Natural killer cell (primary cell): Measurements from ENCODE around the gene ZCCHC17. TPM values are rescaled to one million over a fixed set of nuclear protein-coding genes. Genes with fewer than 3 reads are reported as not detected.

Source experiments
- ATAC-seq, 3 donors: fragments of 150-1000 bp in 2 of 3; fragments of 200-7000 bp in 1 of 3; cut with Tn5 transposase; 1 replicate in 1 of 3; 2 replicates in 2 of 3; pipeline ENCODE4 v1.10.0; 2021; ENCODE audit warnings: mild to moderate bottlenecking in 2 of 3, moderate library complexity in 2 of 3
- DNase-seq, 2 donors: peaks; one replicate each; pipeline versions ENCODE4 v3.0.0 to v3.0.0-alpha.2; 2013 to 2021; ENCODE audit warnings: mixed read lengths in 1 of 2
- H3K27ac ChIP-seq: one replicate; pipeline ENCODE4 v1.5.1; 2013; ENCODE audit warnings: mild to moderate bottlenecking, low read length
- H3K27me3 ChIP-seq: one replicate; pipeline ENCODE4 v1.6.1; 2013; ENCODE audit warnings: low read length; ENCODE audit not compliant: control insufficient read depth, insufficient read depth
- H3K36me3 ChIP-seq: one replicate; pipeline ENCODE4 v1.6.1; 2013; ENCODE audit warnings: low read length; ENCODE audit not compliant: control insufficient read depth, insufficient read depth
- H3K4me1 ChIP-seq: one replicate; pipeline ENCODE4 v1.6.1; 2013; ENCODE audit warnings: low read length; ENCODE audit not compliant: control insufficient read depth, insufficient read depth
- H3K4me3 ChIP-seq: one replicate; pipeline ENCODE4 v1.5.1; 2013; ENCODE audit warnings: low read length
- H3K9me3 ChIP-seq: one replicate; pipeline ENCODE4 v1.6.1; 2013; ENCODE audit warnings: low read length; ENCODE audit not compliant: control insufficient read depth, insufficient read depth
- H3K27ac Mint-ChIP-seq, 2 donors: one replicate each; pipeline ENCODE4 v1.8.0; 2022; ENCODE audit warnings: mild to moderate bottlenecking in 2 of 2, mixed read lengths in 2 of 2, moderate library complexity in 1 of 2
- H3K27me3 Mint-ChIP-seq, 2 donors: one replicate each; pipeline ENCODE4 v1.8.0; 2022; ENCODE audit warnings: low read depth in 2 of 2, mixed read lengths in 2 of 2
- H3K36me3 Mint-ChIP-seq: one replicate; pipeline ENCODE4 v1.8.0; 2022; ENCODE audit warnings: mixed read lengths
- H3K4me1 Mint-ChIP-seq, 2 donors: one replicate each; pipeline ENCODE4 v1.8.0; 2022; ENCODE audit warnings: mixed read lengths in 2 of 2
- H3K4me3 Mint-ChIP-seq: one replicate; pipeline ENCODE4 v1.8.0; 2022; ENCODE audit warnings: mild to moderate bottlenecking, moderate library complexity, mixed read lengths
- H3K9me3 Mint-ChIP-seq, 2 donors: one replicate each; pipeline ENCODE4 v1.8.0; 2022; ENCODE audit warnings: mixed read lengths in 2 of 2
- WGBS: methylation state at CpG from one replicate; pipeline ENCODE4 v1.1.7; 2013; ENCODE audit warnings: missing lambda C conversion rate; ENCODE audit not compliant: insufficient coverage; 5-methylcytosine and 5-hydroxymethylcytosine counted together
- intact Hi-C: fragments of 100-400 bp; cut with micrococcal nuclease; formaldehyde crosslinking; loops from one replicate; pipeline ENCODE4 v1.14.2; 2022
- total RNA-seq, 4 donors: library from RNA; stranded (reverse); fragments of 120-200 nt in 1 of 4; gene quantifications; one replicate each; pipeline versions ENCODE4 v1.2.3 to v1.2.4, GENCODE V29; 2013 to 2022
- TF ChIP-seq, protein P1 (sequence below): fragments of 200-600 bp; IDR thresholded peaks from one replicate; pipeline ENCODE4 v1.8.0; 2022; ENCODE audit warnings: antibody characterized with exemption

ZCCHC17 gene
- total RNA-seq, 3 donors from 2014 or later (not counting 1 experiment from before 2014, with no cell fraction given), result 24.1 to 31.1 (median 27.8) TPM

DNA sequence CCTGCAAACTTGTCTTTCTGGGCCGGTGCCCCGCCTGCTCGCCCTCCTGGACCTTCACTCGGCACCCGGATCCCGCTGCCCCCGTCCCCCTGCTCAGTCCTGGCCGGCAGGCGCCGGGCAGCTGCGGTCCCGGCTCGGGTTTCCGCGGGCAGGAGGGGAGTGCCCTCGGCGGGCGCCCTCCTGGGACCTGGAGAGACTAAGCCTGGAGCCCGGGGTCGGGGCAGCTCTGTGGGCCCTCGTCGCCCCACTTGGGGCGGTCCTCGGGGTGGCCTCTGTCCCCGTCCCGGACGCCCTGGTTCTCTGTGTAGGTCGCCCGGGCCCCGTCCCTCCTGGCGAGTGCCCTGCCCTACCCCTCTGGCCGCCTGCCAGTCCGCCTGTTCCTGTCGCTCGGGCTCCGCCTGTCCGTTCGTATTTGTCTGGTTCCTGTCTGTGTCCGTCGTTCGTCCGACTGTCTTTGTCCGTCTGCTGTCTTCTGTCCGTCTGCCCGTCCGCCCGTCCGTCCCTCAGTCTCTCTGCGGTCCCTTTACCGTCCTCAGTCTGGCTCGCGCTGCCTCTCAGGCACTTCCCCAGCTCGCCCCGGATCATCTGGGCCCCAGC, 116.7 kb downstream of the ZCCHC17 start:
- TF ChIP-seq, protein P1, sequence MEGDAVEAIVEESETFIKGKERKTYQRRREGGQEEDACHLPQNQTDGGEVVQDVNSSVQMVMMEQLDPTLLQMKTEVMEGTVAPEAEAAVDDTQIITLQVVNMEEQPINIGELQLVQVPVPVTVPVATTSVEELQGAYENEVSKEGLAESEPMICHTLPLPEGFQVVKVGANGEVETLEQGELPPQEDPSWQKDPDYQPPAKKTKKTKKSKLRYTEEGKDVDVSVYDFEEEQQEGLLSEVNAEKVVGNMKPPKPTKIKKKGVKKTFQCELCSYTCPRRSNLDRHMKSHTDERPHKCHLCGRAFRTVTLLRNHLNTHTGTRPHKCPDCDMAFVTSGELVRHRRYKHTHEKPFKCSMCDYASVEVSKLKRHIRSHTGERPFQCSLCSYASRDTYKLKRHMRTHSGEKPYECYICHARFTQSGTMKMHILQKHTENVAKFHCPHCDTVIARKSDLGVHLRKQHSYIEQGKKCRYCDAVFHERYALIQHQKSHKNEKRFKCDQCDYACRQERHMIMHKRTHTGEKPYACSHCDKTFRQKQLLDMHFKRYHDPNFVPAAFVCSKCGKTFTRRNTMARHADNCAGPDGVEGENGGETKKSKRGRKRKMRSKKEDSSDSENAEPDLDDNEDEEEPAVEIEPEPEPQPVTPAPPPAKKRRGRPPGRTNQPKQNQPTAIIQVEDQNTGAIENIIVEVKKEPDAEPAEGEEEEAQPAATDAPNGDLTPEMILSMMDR, result no peak
- Histone ChIP-seq H3K27ac (no peak overlapping the region), H3K27me3 (peaks cover 23% of the 10 kb centered on the region)

More for the DNA sequence above, 116.7 kb downstream of the ZCCHC17 start:
- intact Hi-C loops, result no loop called here
- WGBS, result under 1% methylated on average over 54 of the region's 54 CpGs
- H3K4me3 ChIP-seq, result peak overlapping the region; percentile 12
- no peaks in the 10 kb centered on the region for H3K9me3 Mint-ChIP-seq
- DNase-seq (peak in 1 of 2 donors; percentile 34), ATAC-seq (peak; percentile 36 to 56 (median 54))
- H3K27me3 Mint-ChIP-seq, result peaks cover 56 to 76% of the 10 kb centered on the region in 2 donors
- peak overlapping the region; percentile 90 for H3K4me3 Mint-ChIP-seq
- no peaks in the 10 kb centered on the region for H3K9me3 ChIP-seq
- peak overlapping the region in 1 of 2 donors; percentile 23 for H3K27ac Mint-ChIP-seq
- peaks cover 6 to 13% of the 10 kb centered on the region in 2 donors for H3K4me1 Mint-ChIP-seq
- H3K36me3 ChIP-seq, result no peaks in the 10 kb centered on the region
- H3K4me1 ChIP-seq, result peaks cover 14% of the 10 kb centered on the region
- H3K36me3 Mint-ChIP-seq, result no peaks in the 10 kb centered on the region

Other genes starting within 250 kb of the ZCCHC17 start
- 100 to 1,000 TPM; 193 to 209 (median 202) TPM for gene PUM1, start 231.3 kb upstream of the ZCCHC17 start, total RNA-seq
- gene NKAIN1, start 57.1 kb upstream of the ZCCHC17 start, total RNA-seq, result not detected
- 10 to 100 TPM; 57.9 to 71.2 (median 60.3) TPM for gene SNRNP40, start 244 bp upstream of the ZCCHC17 start, total RNA-seq
- gene FABP3, start 76.0 kb downstream of the ZCCHC17 start, total RNA-seq, result not detected
- 1 to 10 TPM in 1 of 3 donors, under 1 TPM in 2; 0.25 to 1.1 (median 0.40) TPM for gene SERINC2, start 116.2 kb downstream of the ZCCHC17 start, total RNA-seq